A549 (cell line): ENCODE results near the gene TPRG1. TPM values are rescaled to one million over a fixed set of nuclear protein-coding genes. Genes with fewer than 3 reads are reported as not detected.

Source experiments
- ATAC-seq, 2 experiments: fragments of 200-7000 bp in 1 of 2; fragments of >200 bp in 1 of 2; cut with Nextera tagmentation in 1 of 2; cut with Tn5 transposase in 1 of 2; 3 replicates each; pipeline versions ENCODE4 v1.8.0 to v1.9.1; 2018 to 2020; ENCODE audit warnings: mild to moderate bottlenecking in 1 of 2, moderate library complexity in 1 of 2
- CTCF ChIA-PET: fragments of 300-600 bp; sonication (Branson Sonifier 250); formaldehyde crosslinking; extraction: SDS; loops from one replicate; lab custom pipeline; 2021; ENCODE audit warnings: antibody characterized with exemption, inconsistent platforms; lab: Yijun Ruan, JAX
- POLR2A ChIA-PET: fragments of 350-600 bp; formaldehyde crosslinking; extraction: SDS; loops from one replicate; lab custom pipeline; 2021; ENCODE audit warnings: antibody characterized with exemption, inconsistent platforms; lab: Yijun Ruan, JAX
- DNase-seq, 2 experiments: peaks; one replicate each; pipeline versions ENCODE4 v3.0.0 to v3.0.0-alpha.2; 2011 to 2016; ENCODE audit warnings: low read depth in 1 of 2, low spot score in 1 of 2
- FAIRE-seq: peaks from 2 replicates; lab custom pipeline; 2011; peaks lifted over from hg19 to GRCh38; lab: Jason Lieb, UNC
- H3K27ac ChIP-seq, 2 experiments: fragments of >200 bp; sonication (Bioruptor Twin); formaldehyde crosslinking; 3 replicates each; pipeline ENCODE4 v1.5.1; 2016 to 2017
- H3K4me1 ChIP-seq: fragments of >200 bp; sonication (Bioruptor Twin); formaldehyde crosslinking; 3 replicates; pipeline ENCODE4 v1.6.1; 2016
- H3K4me2 ChIP-seq: fragments of >200 bp; sonication (Bioruptor Twin); formaldehyde crosslinking; 3 replicates; pipeline ENCODE4 v1.6.1; 2016
- H3K4me3 ChIP-seq: fragments of >200 bp; sonication (Bioruptor Twin); formaldehyde crosslinking; 3 replicates; pipeline ENCODE4 v1.5.1; 2016
- H3K9me3 ChIP-seq: fragments of >200 bp; sonication (Bioruptor Twin); formaldehyde crosslinking; 3 replicates; pipeline ENCODE4 v1.6.1; 2016
- CHD2 ChIP-seq: fragments of 150-350 bp; IDR thresholded peaks from 2 replicates; pipeline ENCODE4 v1.6.1; 2014; ENCODE audit warnings: low read length; ENCODE audit not compliant: partially characterized antibody
- EP300 ChIP-seq, 2 experiments: fragments of >200 bp; sonication (Bioruptor Twin); formaldehyde crosslinking; IDR thresholded peaks; 2 replicates in 1 of 2; 3 replicates in 1 of 2; pipeline ENCODE4 v1.6.1; 2016 to 2017
- ESRRA ChIP-seq: fragments of 150-350 bp; IDR thresholded peaks from 2 replicates; pipeline ENCODE4 v1.6.1; 2014; ENCODE audit warnings: mild to moderate bottlenecking, low read length, borderline replicate concordance
- HOXA7 ChIP-seq: fragments of 250-450 bp; sonication (Bioruptor Pico); IDR thresholded peaks from 2 replicates; pipeline ENCODE4 v1.5.0; 2020; ENCODE audit warnings: mild to moderate bottlenecking, moderate library complexity
- KDM5A ChIP-seq: fragments of 200-600 bp; sonication (generic); IDR thresholded peaks from 2 replicates; pipeline ENCODE4 v1.6.1; 2016; ENCODE audit warnings: antibody characterized with exemption, mild to moderate bottlenecking
- MYC ChIP-seq: IDR thresholded peaks from 2 replicates; pipeline ENCODE4 v1.6.1; 2012; ENCODE audit warnings: mild to moderate bottlenecking, inconsistent platforms, low read length, improper control_type of control experiment, borderline replicate concordance
- NFE2L2 ChIP-seq: fragments of 150-350 bp; conservative IDR thresholded peaks from 2 replicates; pipeline ENCODE4 v1.6.1; 2014; ENCODE audit warnings: low read length
- NPAS2 ChIP-seq: fragments of 250-450 bp; sonication (Bioruptor Pico); IDR thresholded peaks from 2 replicates; pipeline ENCODE4 v1.8.0; 2022; ENCODE audit warnings: mild to moderate bottlenecking, moderate library complexity, borderline replicate concordance
- RAD21 ChIP-seq, 2 experiments: fragments of >200 bp in 1 of 2; sonication (Bioruptor Twin) in 1 of 2; formaldehyde crosslinking in 1 of 2; IDR thresholded peaks in 1 of 2; conservative IDR thresholded peaks in 1 of 2; 2 replicates in 1 of 2; 3 replicates in 1 of 2; pipeline ENCODE4 v1.6.1; 2012 to 2018; ENCODE audit warnings: inconsistent platforms in 1 of 2
- ZFP36 ChIP-seq: fragments of 450-650 bp; IDR thresholded peaks from 2 replicates; pipeline ENCODE4 v1.6.1; 2014; ENCODE audit warnings: borderline replicate concordance; ENCODE audit not compliant: partially characterized antibody
- ZNF302 ChIP-seq: fragments of 250-450 bp; sonication (Bioruptor Pico); IDR thresholded peaks from 2 replicates; pipeline ENCODE4 v1.9.0; 2021; ENCODE audit warnings: inconsistent platforms, mild to moderate bottlenecking, moderate library complexity
- whole genome bisulfite sequencing: methylation state at CpG from one replicate; pipeline ENCODE4 v1.1.6; 2017; ENCODE audit errors: missing lambda C conversion rate; 5-methylcytosine and 5-hydroxymethylcytosine counted together
- polyA minus RNA-seq: library from RNA; depleted of rRNA, polyadenylated mRNA; stranded (reverse); fragments of >200 nt; gene quantifications from 2 replicates; pipeline ENCODE4 v1.2.3, GENCODE V29; 2011; rRNA and poly(A)+ RNA removed
- polyA plus RNA-seq, 4 experiments: library from polyadenylated mRNA; depleted of rRNA in 3 of 4; stranded (reverse); fragments of >200 nt; fragmentation: RNase III in 1 of 4; extraction: RNeasy Plus Mini Kit Qiagen cat#74134 plus additional on column Dnase treatment in 1 of 4; gene quantifications; 2 replicates in 3 of 4; 3 replicates in 1 of 4; pipeline ENCODE4 v1.2.3, GENCODE V29; 2011 to 2017
- TF ChIP-seq, protein P1 (sequence below): fragments of >200 bp; sonication (Bioruptor Twin); formaldehyde crosslinking; IDR thresholded peaks from 3 replicates; pipeline ENCODE4 v1.5.1; 2016
- TF ChIP-seq, protein P2 (sequence below): fragments of 200-600 bp; sonication (generic); IDR thresholded peaks from 2 replicates; pipeline ENCODE4 v1.6.1; 2016; ENCODE audit warnings: antibody characterized with exemption, mild to moderate bottlenecking, moderate library complexity
- TF ChIP-seq, protein P3 (sequence below): fragments of >200 bp; sonication (Bioruptor Twin); formaldehyde crosslinking; IDR thresholded peaks from 2 replicates; pipeline ENCODE4 v1.6.1; 2016
- TF ChIP-seq, protein P4 (sequence below): fragments of 150-350 bp; IDR thresholded peaks from 2 replicates; pipeline ENCODE4 v1.6.1; 2014; ENCODE audit warnings: low read depth, mild to moderate bottlenecking, low read length

Gene TPRG1, protein sequence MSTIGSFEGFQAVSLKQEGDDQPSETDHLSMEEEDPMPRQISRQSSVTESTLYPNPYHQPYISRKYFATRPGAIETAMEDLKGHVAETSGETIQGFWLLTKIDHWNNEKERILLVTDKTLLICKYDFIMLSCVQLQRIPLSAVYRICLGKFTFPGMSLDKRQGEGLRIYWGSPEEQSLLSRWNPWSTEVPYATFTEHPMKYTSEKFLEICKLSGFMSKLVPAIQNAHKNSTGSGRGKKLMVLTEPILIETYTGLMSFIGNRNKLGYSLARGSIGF
- polyA plus RNA-seq (2011; rRNA removed) (1.1 and 1.5 TPM in 2 replicates), polyA plus RNA-seq (2017; fragmentation: RNase III; extraction: RNeasy Plus Mini Kit Qiagen cat#74134 plus additional on column Dnase treatment) (0.21 to 0.55 TPM (median 0.29 TPM) in 3 replicates), polyA minus RNA-seq (2.8 and 3.1 TPM in 2 replicates)
- 0.09 and 0.19 TPM in 2 replicates for polyA plus RNA-seq (2012; cell fraction: cytosol; rRNA removed)
- polyA plus RNA-seq (2012; cell fraction: nucleus; rRNA removed) = 0.29 and 0.30 TPM in 2 replicates

DNA sequence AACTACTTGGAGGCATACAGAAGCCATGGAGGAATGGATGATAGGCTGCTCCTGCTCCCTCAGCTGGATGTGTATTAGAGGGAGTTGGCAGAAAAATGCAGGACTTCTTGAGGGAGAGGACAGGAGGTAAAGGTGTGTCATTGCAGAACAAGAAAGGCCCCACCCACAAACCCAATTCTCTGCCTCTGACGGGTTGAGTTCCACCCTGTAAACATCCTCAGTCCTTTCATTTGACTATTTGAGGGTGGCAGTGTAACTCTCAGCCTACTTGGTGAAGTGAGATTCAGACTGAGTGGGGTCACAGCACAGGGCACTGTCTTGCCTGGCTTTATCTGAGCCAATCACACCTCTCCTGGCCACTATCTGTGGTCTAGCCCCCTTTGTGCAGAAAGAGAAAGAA is at the start of gene TPRG1:
Gene TPRG1, plus strand, starts transcription at position 265 of the 400 bp plus-strand sequence. CDS start 35,414 bp downstream, outside the sequence.
- TF ChIP-seq, protein P1, sequence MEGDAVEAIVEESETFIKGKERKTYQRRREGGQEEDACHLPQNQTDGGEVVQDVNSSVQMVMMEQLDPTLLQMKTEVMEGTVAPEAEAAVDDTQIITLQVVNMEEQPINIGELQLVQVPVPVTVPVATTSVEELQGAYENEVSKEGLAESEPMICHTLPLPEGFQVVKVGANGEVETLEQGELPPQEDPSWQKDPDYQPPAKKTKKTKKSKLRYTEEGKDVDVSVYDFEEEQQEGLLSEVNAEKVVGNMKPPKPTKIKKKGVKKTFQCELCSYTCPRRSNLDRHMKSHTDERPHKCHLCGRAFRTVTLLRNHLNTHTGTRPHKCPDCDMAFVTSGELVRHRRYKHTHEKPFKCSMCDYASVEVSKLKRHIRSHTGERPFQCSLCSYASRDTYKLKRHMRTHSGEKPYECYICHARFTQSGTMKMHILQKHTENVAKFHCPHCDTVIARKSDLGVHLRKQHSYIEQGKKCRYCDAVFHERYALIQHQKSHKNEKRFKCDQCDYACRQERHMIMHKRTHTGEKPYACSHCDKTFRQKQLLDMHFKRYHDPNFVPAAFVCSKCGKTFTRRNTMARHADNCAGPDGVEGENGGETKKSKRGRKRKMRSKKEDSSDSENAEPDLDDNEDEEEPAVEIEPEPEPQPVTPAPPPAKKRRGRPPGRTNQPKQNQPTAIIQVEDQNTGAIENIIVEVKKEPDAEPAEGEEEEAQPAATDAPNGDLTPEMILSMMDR = no peak
- TF ChIP-seq CHD2 (no peak), ZFP36 (no peak), ZNF302 (CRISPR knock-in tag) (no peak), NFE2L2 (no peak), MYC (no peak), NPAS2 (CRISPR knock-in tag) (no peak), HOXA7 (CRISPR knock-in tag) (no peak), ESRRA (no peak), KDM5A (no peak), EP300 (IDR thresholded peaks at IDR 0.05) (no peak)
- TF ChIP-seq, protein P2, sequence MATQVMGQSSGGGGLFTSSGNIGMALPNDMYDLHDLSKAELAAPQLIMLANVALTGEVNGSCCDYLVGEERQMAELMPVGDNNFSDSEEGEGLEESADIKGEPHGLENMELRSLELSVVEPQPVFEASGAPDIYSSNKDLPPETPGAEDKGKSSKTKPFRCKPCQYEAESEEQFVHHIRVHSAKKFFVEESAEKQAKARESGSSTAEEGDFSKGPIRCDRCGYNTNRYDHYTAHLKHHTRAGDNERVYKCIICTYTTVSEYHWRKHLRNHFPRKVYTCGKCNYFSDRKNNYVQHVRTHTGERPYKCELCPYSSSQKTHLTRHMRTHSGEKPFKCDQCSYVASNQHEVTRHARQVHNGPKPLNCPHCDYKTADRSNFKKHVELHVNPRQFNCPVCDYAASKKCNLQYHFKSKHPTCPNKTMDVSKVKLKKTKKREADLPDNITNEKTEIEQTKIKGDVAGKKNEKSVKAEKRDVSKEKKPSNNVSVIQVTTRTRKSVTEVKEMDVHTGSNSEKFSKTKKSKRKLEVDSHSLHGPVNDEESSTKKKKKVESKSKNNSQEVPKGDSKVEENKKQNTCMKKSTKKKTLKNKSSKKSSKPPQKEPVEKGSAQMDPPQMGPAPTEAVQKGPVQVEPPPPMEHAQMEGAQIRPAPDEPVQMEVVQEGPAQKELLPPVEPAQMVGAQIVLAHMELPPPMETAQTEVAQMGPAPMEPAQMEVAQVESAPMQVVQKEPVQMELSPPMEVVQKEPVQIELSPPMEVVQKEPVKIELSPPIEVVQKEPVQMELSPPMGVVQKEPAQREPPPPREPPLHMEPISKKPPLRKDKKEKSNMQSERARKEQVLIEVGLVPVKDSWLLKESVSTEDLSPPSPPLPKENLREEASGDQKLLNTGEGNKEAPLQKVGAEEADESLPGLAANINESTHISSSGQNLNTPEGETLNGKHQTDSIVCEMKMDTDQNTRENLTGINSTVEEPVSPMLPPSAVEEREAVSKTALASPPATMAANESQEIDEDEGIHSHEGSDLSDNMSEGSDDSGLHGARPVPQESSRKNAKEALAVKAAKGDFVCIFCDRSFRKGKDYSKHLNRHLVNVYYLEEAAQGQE = no peak
- Histone ChIP-seq H3K9me3 (no peaks in the 10 kb centered on the region), H3K27ac (no peak within 1 kb of the TSS), H3K4me1 (no peaks in the 10 kb centered on the region), H3K4me3 (no peak within 1 kb of the TSS), H3K4me2 (no peak within 1 kb of the TSS)
- CTCF ChIA-PET = no interaction called here
- DNase-seq (no peak), FAIRE-seq (no peak), ATAC-seq (no peak)
- WGBS = 80% methylated on average over 1 of the region's 1 CpG
- POLR2A ChIA-PET = no interaction called here

DNA sequence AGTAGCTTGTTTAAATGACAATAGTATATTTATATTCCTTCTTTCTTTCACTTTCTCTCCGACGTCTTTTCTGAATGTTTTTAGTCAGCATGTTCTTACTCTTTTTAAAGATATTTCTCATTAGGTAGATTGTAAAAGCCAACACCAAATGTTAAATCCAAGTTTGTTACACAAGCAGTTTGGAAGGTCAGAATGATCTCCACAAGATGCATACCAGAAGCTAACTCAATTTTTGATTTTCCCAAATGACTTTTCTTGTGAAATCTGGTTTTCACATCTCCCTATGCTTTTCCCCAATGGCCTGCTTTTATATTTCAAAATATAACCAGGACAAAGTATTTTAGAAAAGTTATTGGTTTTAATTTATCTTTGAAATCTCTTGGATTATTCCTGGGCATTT is 49.7 kb upstream of the TPRG1 start:
- no peaks in the 10 kb centered on the region for H3K4me1 ChIP-seq
- no peak for ATAC-seq
- WGBS = 87% methylated on average over 2 of the region's 2 CpGs
- ChIA-PET POLR2A (no interaction called here), CTCF (interaction anchor here (0.8 to 1.3 kb wide), 2 partner anchors 10 to 1381 kb away, joined by 3 read pairs; no protein-coding TSS in a partner anchor)
- H3K4me2 ChIP-seq = no peak overlapping the region
- TF ChIP-seq, protein P1 = no peak
- TF ChIP-seq, protein P3, sequence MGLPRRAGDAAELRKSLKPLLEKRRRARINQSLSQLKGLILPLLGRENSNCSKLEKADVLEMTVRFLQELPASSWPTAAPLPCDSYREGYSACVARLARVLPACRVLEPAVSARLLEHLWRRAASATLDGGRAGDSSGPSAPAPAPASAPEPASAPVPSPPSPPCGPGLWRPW = no peak
- TF ChIP-seq, protein P4, sequence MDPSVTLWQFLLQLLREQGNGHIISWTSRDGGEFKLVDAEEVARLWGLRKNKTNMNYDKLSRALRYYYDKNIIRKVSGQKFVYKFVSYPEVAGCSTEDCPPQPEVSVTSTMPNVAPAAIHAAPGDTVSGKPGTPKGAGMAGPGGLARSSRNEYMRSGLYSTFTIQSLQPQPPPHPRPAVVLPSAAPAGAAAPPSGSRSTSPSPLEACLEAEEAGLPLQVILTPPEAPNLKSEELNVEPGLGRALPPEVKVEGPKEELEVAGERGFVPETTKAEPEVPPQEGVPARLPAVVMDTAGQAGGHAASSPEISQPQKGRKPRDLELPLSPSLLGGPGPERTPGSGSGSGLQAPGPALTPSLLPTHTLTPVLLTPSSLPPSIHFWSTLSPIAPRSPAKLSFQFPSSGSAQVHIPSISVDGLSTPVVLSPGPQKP = no peak
- TF ChIP-seq RAD21 (conservative IDR thresholded peaks at IDR 0.05 in 1 of 2, IDR thresholded peaks at IDR 0.05 in 1 of 2) = no peak
- TF ChIP-seq NFE2L2 = no peak
- no peak overlapping the region for H3K27ac ChIP-seq
- H3K9me3 ChIP-seq = no peaks in the 10 kb centered on the region
- FAIRE-seq = no peak
- DNase-seq = no peak
- H3K4me3 ChIP-seq = no peak overlapping the region
